ENCODE data around the gene SSBP4. TPM values are rescaled to one million over a fixed set of nuclear protein-coding genes. Genes with fewer than 3 reads are reported as not detected.
"Not testable (repeated sequence)": the region's sequence is repeated elsewhere in the genome, so short reads cannot be mapped to it uniquely, and the experiment has no call there.

SSBP4 gene
- total and polyA plus RNA-seq, 2 experiments from 2014 or later = 72.6 to 156 TPM

DNA sequence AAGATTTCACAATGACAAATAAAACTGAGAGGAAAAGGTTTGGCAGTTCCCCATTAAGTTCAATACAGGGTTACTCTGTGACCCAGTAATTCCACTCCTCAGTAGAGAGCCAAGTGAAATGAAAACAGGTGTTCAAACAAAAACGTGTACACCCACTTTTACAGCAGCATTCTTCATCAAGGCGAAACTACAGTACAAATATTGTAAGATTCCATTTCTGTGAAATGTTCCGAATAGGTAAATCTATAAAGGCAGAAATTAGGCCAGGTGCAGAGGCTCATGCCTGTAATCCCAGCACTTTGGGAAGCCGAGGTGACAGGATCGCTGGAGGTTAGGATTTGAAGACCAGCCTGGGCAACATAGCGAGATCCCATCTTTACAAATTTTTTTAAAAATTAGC lies 42.2 kb upstream of the SSBP4 start:
- H4K20me1 ChIP-seq (ENCODE audit: insufficient read depth, poor library complexity, severe bottlenecking) = no peaks in the 10 kb centered on the region
- no peaks in the 10 kb centered on the region for H3K36me3 ChIP-seq (replicated peaks; ENCODE audit: insufficient read depth, low read depth)
- no peaks in the 10 kb centered on the region for H3K79me2 ChIP-seq
- 66% methylated on average over 6 of the region's 6 CpGs for WGBS (ENCODE audit: low lambda C conversion rate, missing lambda C conversion rate)
- no peaks in the 10 kb centered on the region for H3K9me2 ChIP-seq (replicated peaks; ENCODE audit: insufficient read depth)
- H3K4me2 ChIP-seq = no peak overlapping the region
- peaks cover 29% of the 10 kb centered on the region for H3K4me1 ChIP-seq (ENCODE audit: insufficient read depth)
- H3K4me3 ChIP-seq = no peak overlapping the region
- TF ChIP-seq EZH2phosphoT487 (IDR thresholded peaks at IDR 0.05; ENCODE audit: low read depth, severe bottlenecking, unreplicated experiment) = no peak
- TF ChIP-seq EZH2 (IDR thresholded peaks at IDR 0.05; ENCODE audit: borderline replicate concordance) = no peak
- TF ChIP-seq, protein P1, sequence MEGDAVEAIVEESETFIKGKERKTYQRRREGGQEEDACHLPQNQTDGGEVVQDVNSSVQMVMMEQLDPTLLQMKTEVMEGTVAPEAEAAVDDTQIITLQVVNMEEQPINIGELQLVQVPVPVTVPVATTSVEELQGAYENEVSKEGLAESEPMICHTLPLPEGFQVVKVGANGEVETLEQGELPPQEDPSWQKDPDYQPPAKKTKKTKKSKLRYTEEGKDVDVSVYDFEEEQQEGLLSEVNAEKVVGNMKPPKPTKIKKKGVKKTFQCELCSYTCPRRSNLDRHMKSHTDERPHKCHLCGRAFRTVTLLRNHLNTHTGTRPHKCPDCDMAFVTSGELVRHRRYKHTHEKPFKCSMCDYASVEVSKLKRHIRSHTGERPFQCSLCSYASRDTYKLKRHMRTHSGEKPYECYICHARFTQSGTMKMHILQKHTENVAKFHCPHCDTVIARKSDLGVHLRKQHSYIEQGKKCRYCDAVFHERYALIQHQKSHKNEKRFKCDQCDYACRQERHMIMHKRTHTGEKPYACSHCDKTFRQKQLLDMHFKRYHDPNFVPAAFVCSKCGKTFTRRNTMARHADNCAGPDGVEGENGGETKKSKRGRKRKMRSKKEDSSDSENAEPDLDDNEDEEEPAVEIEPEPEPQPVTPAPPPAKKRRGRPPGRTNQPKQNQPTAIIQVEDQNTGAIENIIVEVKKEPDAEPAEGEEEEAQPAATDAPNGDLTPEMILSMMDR (IDR thresholded peaks at IDR 0.05; ENCODE audit: poor library complexity) = no peak
- H3K27me3 ChIP-seq = no peaks in the 10 kb centered on the region
- no peak overlapping the region for H2AFZ ChIP-seq
- H3K27ac ChIP-seq = peak overlapping the region; percentile 94
- no peaks in the 10 kb centered on the region for H3K9me3 ChIP-seq (ENCODE audit: low read depth)
- no peak for DNase-seq (ENCODE audit: low spot score)

DNA sequence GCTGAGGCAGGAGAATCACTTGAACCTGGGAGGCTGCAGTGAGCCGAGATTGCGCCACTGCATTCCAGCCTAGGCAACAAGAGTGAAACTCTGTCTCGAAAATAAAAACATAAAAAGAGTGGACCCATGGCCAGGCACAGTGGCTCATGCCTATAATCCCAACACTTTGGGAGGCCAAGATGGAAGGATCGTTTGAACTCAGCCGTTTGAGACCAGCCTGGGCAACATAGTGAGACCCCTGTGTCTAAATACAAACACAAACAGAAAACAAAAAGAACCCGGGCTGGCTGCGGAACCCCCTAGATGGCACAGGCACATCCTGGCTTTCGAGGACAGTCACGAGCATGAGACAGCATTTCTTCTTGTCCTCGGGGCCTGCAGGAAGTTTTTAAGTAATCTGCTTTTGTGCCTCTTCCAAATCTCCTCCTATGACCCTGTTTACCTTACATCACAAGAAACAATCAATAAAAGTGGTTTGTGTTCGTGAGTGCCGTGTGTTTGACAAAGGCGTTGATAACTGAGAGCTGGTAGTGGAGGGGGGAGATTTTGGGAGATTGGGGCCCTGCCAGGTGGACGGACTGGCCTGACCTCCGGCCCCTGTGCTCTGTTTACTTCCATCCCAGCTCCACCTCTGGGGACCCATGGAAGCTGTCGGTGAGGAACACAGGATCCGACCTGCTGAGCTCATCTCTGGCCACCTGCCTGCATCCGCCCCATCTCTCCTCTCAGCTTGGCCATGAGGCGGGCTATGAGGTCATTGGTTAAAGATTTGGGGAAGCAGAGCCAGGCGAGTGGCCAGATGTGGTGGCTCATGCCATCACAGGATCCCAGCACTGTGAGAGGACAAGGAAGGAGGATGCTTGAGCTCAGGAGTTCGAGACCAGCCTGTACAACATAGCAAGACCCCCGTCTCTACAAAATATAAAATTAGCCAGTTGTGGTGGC lies 39.1 kb upstream of the SSBP4 start:
- no peaks in the 10 kb centered on the region for H4K20me1 ChIP-seq (ENCODE audit: insufficient read depth, poor library complexity, severe bottlenecking)
- DNase-seq (ENCODE audit: low spot score) = peak; percentile 84
- WGBS (ENCODE audit: low lambda C conversion rate, missing lambda C conversion rate) = 54% methylated on average over 22 of the region's 22 CpGs
- H3K4me2 ChIP-seq = no peak overlapping the region
- no peaks in the 10 kb centered on the region for H3K9me2 ChIP-seq (replicated peaks; ENCODE audit: insufficient read depth)
- no peak for TF ChIP-seq EZH2phosphoT487 (IDR thresholded peaks at IDR 0.05; ENCODE audit: low read depth, severe bottlenecking, unreplicated experiment)
- no peak for TF ChIP-seq EZH2 (IDR thresholded peaks at IDR 0.05; ENCODE audit: borderline replicate concordance)
- TF ChIP-seq, protein P1 (IDR thresholded peaks at IDR 0.05; ENCODE audit: poor library complexity) = no peak
- no peaks in the 10 kb centered on the region for H3K36me3 ChIP-seq (replicated peaks; ENCODE audit: insufficient read depth, low read depth)
- no peak overlapping the region for H3K4me3 ChIP-seq
- peaks cover 15% of the 10 kb centered on the region for H3K4me1 ChIP-seq (ENCODE audit: insufficient read depth)
- peak overlapping the region; percentile 71 for H3K27ac ChIP-seq
- H3K27me3 ChIP-seq = no peaks in the 10 kb centered on the region
- no peak overlapping the region for H2AFZ ChIP-seq
- no peaks in the 10 kb centered on the region for H3K79me2 ChIP-seq
- H3K9me3 ChIP-seq (ENCODE audit: low read depth) = no peaks in the 10 kb centered on the region

DNA sequence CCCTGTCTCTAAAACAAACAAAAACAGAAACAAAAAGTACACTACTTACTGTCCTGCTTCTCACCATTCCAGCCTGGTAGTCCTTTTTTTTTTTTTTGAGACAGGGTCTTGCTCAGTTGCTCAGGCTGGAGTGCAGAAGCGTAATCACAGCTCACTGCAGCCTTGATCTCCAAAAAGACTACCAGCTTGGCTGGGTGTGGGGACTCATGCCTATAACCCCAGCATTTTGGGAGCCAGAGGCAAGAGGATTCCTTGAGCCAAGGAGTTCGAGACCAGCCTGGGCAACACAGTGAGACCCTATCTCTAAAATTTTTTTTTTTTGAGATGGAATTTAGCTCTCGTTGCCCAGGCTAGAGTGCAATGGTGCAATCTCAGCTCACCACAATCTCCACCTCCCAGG lies 38.4 kb upstream of the SSBP4 start:
- H3K79me2 ChIP-seq = no peaks in the 10 kb centered on the region
- H3K4me1 ChIP-seq (ENCODE audit: insufficient read depth) = peaks cover 18% of the 10 kb centered on the region
- H3K36me3 ChIP-seq (replicated peaks; ENCODE audit: insufficient read depth, low read depth) = no peaks in the 10 kb centered on the region
- H2AFZ ChIP-seq = no peak overlapping the region
- no peaks in the 10 kb centered on the region for H4K20me1 ChIP-seq (ENCODE audit: insufficient read depth, poor library complexity, severe bottlenecking)
- no peaks in the 10 kb centered on the region for H3K9me3 ChIP-seq (ENCODE audit: low read depth)
- H3K4me2 ChIP-seq = no peak overlapping the region
- no peaks in the 10 kb centered on the region for H3K27me3 ChIP-seq
- peak overlapping the region; percentile 71 for H3K27ac ChIP-seq
- 92% methylated on average over 3 of the region's 3 CpGs for WGBS (ENCODE audit: low lambda C conversion rate, missing lambda C conversion rate)
- no peaks in the 10 kb centered on the region for H3K9me2 ChIP-seq (replicated peaks; ENCODE audit: insufficient read depth)
- DNase-seq (ENCODE audit: low spot score) = no peak
- H3K4me3 ChIP-seq = no peak overlapping the region
- TF ChIP-seq EZH2 (IDR thresholded peaks at IDR 0.05; ENCODE audit: borderline replicate concordance) (no peak), EZH2phosphoT487 (IDR thresholded peaks at IDR 0.05; ENCODE audit: low read depth, severe bottlenecking, unreplicated experiment) (no peak)
- TF ChIP-seq, protein P1 (IDR thresholded peaks at IDR 0.05; ENCODE audit: poor library complexity) = no peak

DNA sequence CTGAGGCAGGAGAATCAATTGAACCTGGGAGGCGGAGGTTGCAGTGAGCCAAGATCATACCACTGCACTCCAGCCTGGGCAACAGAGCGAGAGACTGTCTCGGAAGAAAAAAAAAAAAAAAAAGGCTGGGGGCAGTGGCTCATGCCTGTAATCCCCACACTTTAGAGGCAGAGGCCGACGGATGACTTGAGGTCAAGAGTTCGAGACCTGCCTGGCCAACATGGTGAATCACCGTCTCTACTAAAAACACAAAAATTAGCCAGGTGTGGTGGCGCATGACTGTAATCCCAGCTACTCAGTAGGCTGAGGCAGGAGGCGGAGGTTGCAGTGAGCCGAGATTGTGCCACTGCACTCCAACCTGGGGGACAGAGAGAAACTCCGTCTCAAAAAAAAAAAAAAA lies 35.6 kb upstream of the SSBP4 start:
- not testable (repeated sequence) for H2AFZ ChIP-seq; H3K36me3 ChIP-seq (replicated peaks; ENCODE audit: insufficient read depth, low read depth); H3K27me3 ChIP-seq; H3K4me2 ChIP-seq; H4K20me1 ChIP-seq (ENCODE audit: insufficient read depth, poor library complexity, severe bottlenecking); H3K4me3 ChIP-seq; H3K9me3 ChIP-seq (ENCODE audit: low read depth); DNase-seq (ENCODE audit: low spot score); H3K9me2 ChIP-seq (replicated peaks; ENCODE audit: insufficient read depth); H3K27ac ChIP-seq
- Histone ChIP-seq H3K4me1 (ENCODE audit: insufficient read depth) (peaks cover 23% of the 10 kb centered on the region), H3K79me2 (peaks cover 18% of the 10 kb centered on the region)
- WGBS (ENCODE audit: low lambda C conversion rate, missing lambda C conversion rate) = 94% methylated on average over 9 of the region's 11 CpGs

Data from hepatocyte (in vitro differentiated cells).